GM20000 (cell line): ENCODE measurements around the gene HPSE2.

Experiments
- DNase-seq: peaks from one replicate; pipeline ENCODE4 v3.0.0; 2012; ENCODE audit warnings: low spot score
- TF ChIP-seq, protein P1 (sequence below): IDR thresholded peaks from 2 replicates; pipeline ENCODE4 v1.5.1; 2012; ENCODE audit warnings: mild to moderate bottlenecking, control low read depth; ENCODE audit errors: extremely low read depth, missing control alignments

Gene HPSE2

DNA sequence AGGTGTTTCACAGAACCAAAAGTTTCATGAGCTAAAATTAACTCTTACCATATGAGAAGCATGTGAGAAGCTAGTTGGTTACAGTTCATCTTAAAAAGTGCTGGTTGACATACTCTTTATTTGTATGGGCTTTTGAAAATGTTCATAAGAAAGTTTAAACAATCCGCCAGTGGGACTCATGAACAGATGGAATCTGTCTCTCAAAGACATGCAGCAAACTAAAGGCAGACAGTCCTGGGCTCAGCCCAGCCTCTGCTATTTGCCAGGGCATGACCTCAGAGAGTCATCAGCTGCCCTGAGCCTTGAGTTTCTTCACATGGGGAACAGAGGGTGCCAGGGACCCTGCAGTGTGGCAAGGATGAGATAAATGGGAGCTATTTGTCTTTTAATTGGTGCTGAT is 823.9 kb downstream of the HPSE2 start:
- TF ChIP-seq, protein P1, sequence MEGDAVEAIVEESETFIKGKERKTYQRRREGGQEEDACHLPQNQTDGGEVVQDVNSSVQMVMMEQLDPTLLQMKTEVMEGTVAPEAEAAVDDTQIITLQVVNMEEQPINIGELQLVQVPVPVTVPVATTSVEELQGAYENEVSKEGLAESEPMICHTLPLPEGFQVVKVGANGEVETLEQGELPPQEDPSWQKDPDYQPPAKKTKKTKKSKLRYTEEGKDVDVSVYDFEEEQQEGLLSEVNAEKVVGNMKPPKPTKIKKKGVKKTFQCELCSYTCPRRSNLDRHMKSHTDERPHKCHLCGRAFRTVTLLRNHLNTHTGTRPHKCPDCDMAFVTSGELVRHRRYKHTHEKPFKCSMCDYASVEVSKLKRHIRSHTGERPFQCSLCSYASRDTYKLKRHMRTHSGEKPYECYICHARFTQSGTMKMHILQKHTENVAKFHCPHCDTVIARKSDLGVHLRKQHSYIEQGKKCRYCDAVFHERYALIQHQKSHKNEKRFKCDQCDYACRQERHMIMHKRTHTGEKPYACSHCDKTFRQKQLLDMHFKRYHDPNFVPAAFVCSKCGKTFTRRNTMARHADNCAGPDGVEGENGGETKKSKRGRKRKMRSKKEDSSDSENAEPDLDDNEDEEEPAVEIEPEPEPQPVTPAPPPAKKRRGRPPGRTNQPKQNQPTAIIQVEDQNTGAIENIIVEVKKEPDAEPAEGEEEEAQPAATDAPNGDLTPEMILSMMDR: no peak

DNA sequence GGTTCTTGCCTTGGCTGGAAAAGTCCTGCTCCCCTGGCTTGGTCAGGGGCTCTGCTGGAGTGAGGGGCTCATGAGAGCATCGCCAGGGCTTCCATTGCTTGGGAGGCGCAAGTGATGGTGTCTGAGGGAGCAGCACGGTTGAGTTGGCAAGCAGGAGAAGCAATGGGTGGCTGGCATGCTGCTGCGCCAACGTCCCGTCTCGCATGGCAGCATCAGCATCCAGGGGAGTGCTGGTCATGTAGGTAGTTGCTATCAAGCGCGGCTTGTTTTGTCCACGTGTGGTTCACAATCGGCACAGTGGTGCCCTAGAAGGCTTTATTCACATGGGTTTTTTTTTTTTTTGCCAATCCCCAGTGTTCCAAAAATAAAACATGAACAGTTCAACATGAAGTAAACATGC is 824.5 kb downstream of the HPSE2 start:
- TF ChIP-seq, protein P1: no peak
- no peak for DNase-seq

More for the DNA sequence above, 823.9 kb downstream of the HPSE2 start:
- no peak for DNase-seq

DNA sequence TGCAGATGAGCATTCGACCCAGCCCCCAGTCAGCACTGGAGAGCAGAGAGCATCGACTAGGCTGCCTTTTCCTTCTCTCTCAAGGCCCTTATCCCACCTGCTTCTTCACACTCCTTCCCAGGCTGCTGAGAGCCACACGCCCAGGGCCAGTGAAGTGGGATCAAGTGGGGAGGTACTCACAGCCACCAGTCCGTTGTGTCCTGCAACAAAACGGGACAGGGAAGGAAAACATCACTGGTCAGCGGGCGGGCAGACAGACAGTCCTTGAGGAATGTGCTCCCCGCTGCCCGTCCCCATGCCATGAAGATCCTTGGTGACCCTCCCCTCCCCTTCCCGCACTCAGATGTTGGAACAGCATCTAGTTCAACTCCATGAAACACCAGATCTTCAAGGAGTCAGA is 824.9 kb downstream of the HPSE2 start:
- TF ChIP-seq, protein P1: no peak
- DNase-seq: no peak

DNA sequence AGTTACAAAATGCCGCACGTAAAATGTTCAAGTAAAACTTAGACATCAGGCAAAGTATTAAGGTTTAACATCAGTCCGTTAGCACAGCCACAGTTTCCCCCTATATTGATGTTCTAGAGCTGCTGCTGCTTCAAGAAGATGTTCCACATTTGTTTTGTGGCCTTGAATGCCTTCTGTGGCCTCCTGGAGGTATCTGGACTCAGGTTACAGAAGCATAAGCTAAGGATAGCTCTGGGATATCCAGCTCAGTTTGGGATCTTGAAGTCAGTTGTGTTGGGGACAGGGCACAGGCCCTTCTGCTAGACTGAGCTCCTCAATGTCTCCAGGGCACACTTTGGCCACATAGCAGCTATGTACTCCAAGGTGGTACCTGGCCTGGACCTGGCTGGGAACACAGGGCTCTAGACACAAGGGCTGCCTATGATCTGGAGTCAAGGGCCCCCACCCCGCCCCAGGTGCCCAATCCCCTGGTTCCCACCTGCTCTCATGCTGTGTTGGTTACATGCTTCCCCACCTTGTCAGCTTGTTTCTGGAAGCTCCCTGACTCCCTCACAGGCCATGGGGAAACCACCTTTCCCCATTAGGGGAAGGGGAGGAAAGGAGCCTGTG is 825.4 kb downstream of the HPSE2 start:
- TF ChIP-seq, protein P1: no peak
- DNase-seq: no peak

DNA sequence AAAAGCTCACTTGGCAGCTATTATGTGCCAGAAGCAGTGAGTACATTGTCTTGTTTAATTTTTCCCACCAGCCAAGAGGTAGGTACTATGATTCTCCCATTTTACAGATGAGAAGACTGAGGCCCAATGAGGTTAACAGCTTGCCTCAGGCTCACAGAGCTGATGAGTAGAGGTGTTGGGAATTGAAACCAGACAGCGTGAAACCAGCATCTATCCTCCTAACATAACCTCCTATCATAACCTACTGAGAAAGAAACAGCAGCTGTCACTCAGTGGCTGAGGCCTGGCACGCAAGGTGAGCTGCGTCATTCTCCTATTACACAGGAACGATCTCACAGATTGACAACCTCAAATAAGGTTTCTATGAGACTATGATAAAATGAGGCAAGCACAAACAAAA is 826.9 kb downstream of the HPSE2 start:
- TF ChIP-seq, protein P1: no peak
- no peak for DNase-seq

DNA sequence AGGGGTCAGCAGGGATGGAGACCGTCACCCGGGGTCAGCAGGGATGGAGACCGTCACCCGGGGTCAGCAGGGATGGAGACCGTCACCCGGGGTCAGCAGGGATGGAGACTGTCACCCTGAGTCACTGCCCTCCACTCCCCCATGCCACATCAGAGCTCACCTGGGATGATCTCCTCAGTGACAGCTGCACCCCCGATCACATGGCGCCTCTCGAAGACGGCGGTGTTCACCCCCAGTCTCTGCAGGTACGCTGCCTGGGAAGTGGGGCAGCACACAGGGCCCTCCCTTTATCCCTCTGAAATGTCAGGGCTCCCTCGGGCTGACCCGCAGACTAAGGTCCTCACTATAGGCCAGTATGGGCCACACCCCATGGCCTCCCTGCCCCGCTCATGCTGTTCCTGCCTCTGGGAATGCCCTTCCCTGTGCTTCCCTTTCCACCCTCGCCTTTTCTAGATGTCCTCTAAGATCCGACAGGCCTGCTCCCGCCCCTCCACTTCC is 827.9 kb downstream of the HPSE2 start:
- TF ChIP-seq, protein P1: no peak

More for the DNA sequence above, 827.9 kb downstream of the HPSE2 start:
- DNase-seq: no peak
